ENCODE results near the gene HERPUD1.

DNA sequence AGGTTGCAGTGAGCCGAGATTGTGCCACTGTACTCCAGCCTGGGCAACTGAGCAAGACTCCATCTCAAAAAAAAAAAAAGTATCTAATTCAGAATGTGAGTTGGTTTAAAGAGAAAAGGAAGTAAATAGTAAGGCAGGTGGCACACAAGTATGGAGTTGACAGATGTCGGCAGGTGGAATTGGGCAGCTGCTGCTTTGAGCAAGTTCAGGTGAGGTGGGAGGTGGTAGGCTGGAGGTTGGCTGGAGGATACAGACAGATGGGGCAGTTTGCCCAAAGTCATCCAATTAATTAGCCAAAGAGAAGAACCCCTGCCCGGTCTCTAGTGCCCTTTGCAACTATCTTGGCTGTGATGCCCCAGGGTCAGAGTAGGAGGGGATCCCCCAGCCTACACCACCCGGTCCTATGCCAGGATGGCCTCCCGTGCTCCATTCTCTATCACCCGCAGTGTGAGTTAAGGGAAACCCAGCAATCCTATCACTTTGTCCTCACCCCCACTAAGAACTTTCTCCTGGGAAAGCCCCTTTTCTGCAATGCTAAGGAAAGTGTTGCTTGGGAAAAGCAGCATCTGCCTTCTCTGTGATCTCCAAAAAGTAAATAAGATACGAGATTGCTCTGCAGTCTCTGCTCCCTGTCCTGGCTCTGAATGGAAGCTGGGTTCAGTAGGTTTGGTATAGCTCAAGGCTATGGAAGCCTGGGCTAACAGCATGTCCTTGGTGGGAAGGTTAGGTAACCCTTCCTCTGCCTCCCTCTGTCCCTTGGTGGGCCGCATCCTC, 34.7 kb upstream of the HERPUD1 start:
- TF ChIP-seq ZNF207 (IDR thresholded peaks at IDR 0.05; ENCODE audit: borderline replicate concordance) (no peak), ZNF17 (CRISPR knock-in tag; IDR thresholded peaks at IDR 0.05) (no peak), ZNF747 (CRISPR knock-in tag; IDR thresholded peaks at IDR 0.05; ENCODE audit: borderline replicate concordance) (no peak), POLR2AphosphoS5 (IDR thresholded peaks at IDR 0.05; ENCODE audit: low read depth, low read length) (no peak), MTA1 (CRISPR knock-in tag; IDR thresholded peaks at IDR 0.05; ENCODE audit: borderline replicate concordance) (no peak), ZNF713 (CRISPR knock-in tag; IDR thresholded peaks at IDR 0.05) (no peak), SRF (IDR thresholded peaks at IDR 0.05; ENCODE audit: low read depth, low read length) (no peak), GATAD1 (CRISPR knock-in tag; IDR thresholded peaks at IDR 0.05) (no peak), MEIS1 (CRISPR knock-in tag; IDR thresholded peaks at IDR 0.05; ENCODE audit: borderline replicate concordance) (no peak)
- TF ChIP-seq, protein P1, sequence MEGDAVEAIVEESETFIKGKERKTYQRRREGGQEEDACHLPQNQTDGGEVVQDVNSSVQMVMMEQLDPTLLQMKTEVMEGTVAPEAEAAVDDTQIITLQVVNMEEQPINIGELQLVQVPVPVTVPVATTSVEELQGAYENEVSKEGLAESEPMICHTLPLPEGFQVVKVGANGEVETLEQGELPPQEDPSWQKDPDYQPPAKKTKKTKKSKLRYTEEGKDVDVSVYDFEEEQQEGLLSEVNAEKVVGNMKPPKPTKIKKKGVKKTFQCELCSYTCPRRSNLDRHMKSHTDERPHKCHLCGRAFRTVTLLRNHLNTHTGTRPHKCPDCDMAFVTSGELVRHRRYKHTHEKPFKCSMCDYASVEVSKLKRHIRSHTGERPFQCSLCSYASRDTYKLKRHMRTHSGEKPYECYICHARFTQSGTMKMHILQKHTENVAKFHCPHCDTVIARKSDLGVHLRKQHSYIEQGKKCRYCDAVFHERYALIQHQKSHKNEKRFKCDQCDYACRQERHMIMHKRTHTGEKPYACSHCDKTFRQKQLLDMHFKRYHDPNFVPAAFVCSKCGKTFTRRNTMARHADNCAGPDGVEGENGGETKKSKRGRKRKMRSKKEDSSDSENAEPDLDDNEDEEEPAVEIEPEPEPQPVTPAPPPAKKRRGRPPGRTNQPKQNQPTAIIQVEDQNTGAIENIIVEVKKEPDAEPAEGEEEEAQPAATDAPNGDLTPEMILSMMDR (CRISPR knock-in tag; IDR thresholded peaks at IDR 0.05) = no peak
- TF ChIP-seq, protein P2, sequence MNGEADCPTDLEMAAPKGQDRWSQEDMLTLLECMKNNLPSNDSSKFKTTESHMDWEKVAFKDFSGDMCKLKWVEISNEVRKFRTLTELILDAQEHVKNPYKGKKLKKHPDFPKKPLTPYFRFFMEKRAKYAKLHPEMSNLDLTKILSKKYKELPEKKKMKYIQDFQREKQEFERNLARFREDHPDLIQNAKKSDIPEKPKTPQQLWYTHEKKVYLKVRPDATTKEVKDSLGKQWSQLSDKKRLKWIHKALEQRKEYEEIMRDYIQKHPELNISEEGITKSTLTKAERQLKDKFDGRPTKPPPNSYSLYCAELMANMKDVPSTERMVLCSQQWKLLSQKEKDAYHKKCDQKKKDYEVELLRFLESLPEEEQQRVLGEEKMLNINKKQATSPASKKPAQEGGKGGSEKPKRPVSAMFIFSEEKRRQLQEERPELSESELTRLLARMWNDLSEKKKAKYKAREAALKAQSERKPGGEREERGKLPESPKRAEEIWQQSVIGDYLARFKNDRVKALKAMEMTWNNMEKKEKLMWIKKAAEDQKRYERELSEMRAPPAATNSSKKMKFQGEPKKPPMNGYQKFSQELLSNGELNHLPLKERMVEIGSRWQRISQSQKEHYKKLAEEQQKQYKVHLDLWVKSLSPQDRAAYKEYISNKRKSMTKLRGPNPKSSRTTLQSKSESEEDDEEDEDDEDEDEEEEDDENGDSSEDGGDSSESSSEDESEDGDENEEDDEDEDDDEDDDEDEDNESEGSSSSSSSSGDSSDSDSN (CRISPR knock-in tag; IDR thresholded peaks at IDR 0.05) = no peak
- TF ChIP-seq, protein P3, sequence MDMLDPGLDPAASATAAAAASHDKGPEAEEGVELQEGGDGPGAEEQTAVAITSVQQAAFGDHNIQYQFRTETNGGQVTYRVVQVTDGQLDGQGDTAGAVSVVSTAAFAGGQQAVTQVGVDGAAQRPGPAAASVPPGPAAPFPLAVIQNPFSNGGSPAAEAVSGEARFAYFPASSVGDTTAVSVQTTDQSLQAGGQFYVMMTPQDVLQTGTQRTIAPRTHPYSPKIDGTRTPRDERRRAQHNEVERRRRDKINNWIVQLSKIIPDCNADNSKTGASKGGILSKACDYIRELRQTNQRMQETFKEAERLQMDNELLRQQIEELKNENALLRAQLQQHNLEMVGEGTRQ (IDR thresholded peaks at IDR 0.05; ENCODE audit: low read depth, low read length) = no peak
- TF ChIP-seq, protein P3 (CRISPR knock-in tag; IDR thresholded peaks at IDR 0.05; ENCODE audit: borderline replicate concordance) = no peak
